ENCODE measurements around the gene ANKRD13B. TPM values are rescaled to one million over a fixed set of nuclear protein-coding genes. Genes with fewer than 3 reads are reported as not detected.

The ANKRD13B gene
- total RNA-seq, 1 experiment from 2014 or later = 45.5 TPM

DNA sequence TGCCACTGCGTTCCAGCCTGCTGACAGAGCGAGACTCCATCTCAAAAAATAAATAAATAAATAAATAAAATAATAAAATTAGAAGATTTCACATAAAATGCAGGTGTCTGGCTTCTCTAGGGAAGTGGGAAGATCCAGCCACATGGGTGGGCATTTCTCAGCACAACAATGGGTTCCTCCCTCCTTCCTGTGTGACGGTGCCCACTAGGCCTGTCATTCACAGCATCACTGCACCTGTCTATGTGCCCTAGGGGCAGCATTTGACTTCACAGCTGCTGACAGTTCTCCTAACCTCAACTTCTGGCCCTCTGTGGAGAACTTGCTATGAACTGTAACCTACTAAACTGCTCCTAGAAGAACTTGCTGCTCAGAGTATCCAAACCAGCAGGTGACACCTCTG, 29.1 kb upstream of the ANKRD13B start:
- Mint-ChIP-seq H3K36me3 (no peaks in the 10 kb centered on the region), H3K27me3 (ENCODE audit: low read depth) (peaks cover 42% of the 10 kb centered on the region), H3K9me3 (no peaks in the 10 kb centered on the region), H3K27ac (no peak overlapping the region), H3K4me1 (peaks cover 8% of the 10 kb centered on the region), H3K4me3 (no peak overlapping the region)
- DNase-seq (ENCODE audit: low spot score) (peak; percentile 6), ATAC-seq (no peak)
- CTCF ChIA-PET = interaction anchor here (0.6 to 11.4 kb wide), 3 partner anchors 49 to 194 kb away, joined by 3 to 112 read pairs (median 13); no protein-coding TSS in a partner anchor
- POLR2A ChIA-PET = no interaction called here
- TF ChIP-seq JUN (CRISPR knock-in tag; IDR thresholded peaks at IDR 0.05) (no peak), ZNF317 (CRISPR knock-in tag; IDR thresholded peaks at IDR 0.05; ENCODE audit: borderline replicate concordance, low read depth) (no peak), EMX1 (CRISPR knock-in tag; IDR thresholded peaks at IDR 0.05) (no peak), TEAD4 (CRISPR knock-in tag; IDR thresholded peaks at IDR 0.05) (no peak), ZNF532 (CRISPR knock-in tag; IDR thresholded peaks at IDR 0.05; ENCODE audit: borderline replicate concordance) (no peak), ZNF138 (CRISPR knock-in tag; conservative IDR thresholded peaks at IDR 0.05) (no peak), NR3C1 (CRISPR knock-in tag; conservative IDR thresholded peaks at IDR 0.05; ENCODE audit: low read depth) (no peak), ETV6 (CRISPR knock-in tag; IDR thresholded peaks at IDR 0.05) (no peak), E2F1 (CRISPR knock-in tag; IDR thresholded peaks at IDR 0.05) (no peak), SOX15 (CRISPR knock-in tag; IDR thresholded peaks at IDR 0.05) (no peak), ZBTB21 (CRISPR knock-in tag; IDR thresholded peaks at IDR 0.05; ENCODE audit: borderline replicate concordance) (no peak), TEAD1 (CRISPR knock-in tag; IDR thresholded peaks at IDR 0.05) (no peak)
- TF ChIP-seq, protein P1, sequence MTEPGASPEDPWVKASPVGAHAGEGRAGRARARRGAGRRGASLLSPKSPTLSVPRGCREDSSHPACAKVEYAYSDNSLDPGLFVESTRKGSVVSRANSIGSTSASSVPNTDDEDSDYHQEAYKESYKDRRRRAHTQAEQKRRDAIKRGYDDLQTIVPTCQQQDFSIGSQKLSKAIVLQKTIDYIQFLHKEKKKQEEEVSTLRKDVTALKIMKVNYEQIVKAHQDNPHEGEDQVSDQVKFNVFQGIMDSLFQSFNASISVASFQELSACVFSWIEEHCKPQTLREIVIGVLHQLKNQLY (CRISPR knock-in tag; IDR thresholded peaks at IDR 0.05) = no peak
- TF ChIP-seq, protein P2, sequence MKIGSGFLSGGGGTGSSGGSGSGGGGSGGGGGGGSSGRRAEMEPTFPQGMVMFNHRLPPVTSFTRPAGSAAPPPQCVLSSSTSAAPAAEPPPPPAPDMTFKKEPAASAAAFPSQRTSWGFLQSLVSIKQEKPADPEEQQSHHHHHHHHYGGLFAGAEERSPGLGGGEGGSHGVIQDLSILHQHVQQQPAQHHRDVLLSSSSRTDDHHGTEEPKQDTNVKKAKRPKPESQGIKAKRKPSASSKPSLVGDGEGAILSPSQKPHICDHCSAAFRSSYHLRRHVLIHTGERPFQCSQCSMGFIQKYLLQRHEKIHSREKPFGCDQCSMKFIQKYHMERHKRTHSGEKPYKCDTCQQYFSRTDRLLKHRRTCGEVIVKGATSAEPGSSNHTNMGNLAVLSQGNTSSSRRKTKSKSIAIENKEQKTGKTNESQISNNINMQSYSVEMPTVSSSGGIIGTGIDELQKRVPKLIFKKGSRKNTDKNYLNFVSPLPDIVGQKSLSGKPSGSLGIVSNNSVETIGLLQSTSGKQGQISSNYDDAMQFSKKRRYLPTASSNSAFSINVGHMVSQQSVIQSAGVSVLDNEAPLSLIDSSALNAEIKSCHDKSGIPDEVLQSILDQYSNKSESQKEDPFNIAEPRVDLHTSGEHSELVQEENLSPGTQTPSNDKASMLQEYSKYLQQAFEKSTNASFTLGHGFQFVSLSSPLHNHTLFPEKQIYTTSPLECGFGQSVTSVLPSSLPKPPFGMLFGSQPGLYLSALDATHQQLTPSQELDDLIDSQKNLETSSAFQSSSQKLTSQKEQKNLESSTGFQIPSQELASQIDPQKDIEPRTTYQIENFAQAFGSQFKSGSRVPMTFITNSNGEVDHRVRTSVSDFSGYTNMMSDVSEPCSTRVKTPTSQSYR (CRISPR knock-in tag; IDR thresholded peaks at IDR 0.05) = no peak
- TF ChIP-seq, protein P3, sequence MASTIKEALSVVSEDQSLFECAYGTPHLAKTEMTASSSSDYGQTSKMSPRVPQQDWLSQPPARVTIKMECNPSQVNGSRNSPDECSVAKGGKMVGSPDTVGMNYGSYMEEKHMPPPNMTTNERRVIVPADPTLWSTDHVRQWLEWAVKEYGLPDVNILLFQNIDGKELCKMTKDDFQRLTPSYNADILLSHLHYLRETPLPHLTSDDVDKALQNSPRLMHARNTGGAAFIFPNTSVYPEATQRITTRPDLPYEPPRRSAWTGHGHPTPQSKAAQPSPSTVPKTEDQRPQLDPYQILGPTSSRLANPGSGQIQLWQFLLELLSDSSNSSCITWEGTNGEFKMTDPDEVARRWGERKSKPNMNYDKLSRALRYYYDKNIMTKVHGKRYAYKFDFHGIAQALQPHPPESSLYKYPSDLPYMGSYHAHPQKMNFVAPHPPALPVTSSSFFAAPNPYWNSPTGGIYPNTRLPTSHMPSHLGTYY (CRISPR knock-in tag; IDR thresholded peaks at IDR 0.05) = no peak

Data from WTC11 (cell line).